Measurements from ENCODE around the gene PYDC2. TPM values are rescaled to one million over a fixed set of nuclear protein-coding genes. Genes with fewer than 3 reads are reported as not detected.

PYDC2 gene
- total RNA-seq, 1 donor, result not detected

- Histone ChIP-seq H3K27ac (ENCODE audit: low read depth, low read length) (no peak overlapping the region), H2AFZ (ENCODE audit: low read length) (no peak overlapping the region), H3K4me2 (ENCODE audit: insufficient read depth, low read length) (no peak overlapping the region), H3K4me3 (ENCODE audit: insufficient read depth, low read length) (no peak overlapping the region), H3K36me3 (ENCODE audit: insufficient read depth, low read length) (no peaks in the 10 kb centered on the region), H3K27me3 (ENCODE audit: insufficient read depth, low read length) (no peaks in the 10 kb centered on the region), H4K20me1 (ENCODE audit: insufficient read depth, low read length) (no peaks in the 10 kb centered on the region), H3K4me1 (ENCODE audit: insufficient read depth, low read length) (no peaks in the 10 kb centered on the region), H3K9me3 (ENCODE audit: low read depth, low read length) (no peaks in the 10 kb centered on the region), H3K79me2 (ENCODE audit: insufficient read depth, low read length) (no peaks in the 10 kb centered on the region)
- DNase-seq (ENCODE audit: insufficient read length, low spot score, missing footprints), result peak; percentile 37
- TF ChIP-seq, protein P1, sequence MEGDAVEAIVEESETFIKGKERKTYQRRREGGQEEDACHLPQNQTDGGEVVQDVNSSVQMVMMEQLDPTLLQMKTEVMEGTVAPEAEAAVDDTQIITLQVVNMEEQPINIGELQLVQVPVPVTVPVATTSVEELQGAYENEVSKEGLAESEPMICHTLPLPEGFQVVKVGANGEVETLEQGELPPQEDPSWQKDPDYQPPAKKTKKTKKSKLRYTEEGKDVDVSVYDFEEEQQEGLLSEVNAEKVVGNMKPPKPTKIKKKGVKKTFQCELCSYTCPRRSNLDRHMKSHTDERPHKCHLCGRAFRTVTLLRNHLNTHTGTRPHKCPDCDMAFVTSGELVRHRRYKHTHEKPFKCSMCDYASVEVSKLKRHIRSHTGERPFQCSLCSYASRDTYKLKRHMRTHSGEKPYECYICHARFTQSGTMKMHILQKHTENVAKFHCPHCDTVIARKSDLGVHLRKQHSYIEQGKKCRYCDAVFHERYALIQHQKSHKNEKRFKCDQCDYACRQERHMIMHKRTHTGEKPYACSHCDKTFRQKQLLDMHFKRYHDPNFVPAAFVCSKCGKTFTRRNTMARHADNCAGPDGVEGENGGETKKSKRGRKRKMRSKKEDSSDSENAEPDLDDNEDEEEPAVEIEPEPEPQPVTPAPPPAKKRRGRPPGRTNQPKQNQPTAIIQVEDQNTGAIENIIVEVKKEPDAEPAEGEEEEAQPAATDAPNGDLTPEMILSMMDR (IDR thresholded peaks at IDR 0.05; ENCODE audit: extremely low read depth, low read depth, low read length), result no peak
These were observed 23.5 kb downstream of the PYDC2 start for GRCh38 chr3:191484461-191484860.

GRCh38 chr3:191492601-191493000 is 31.6 kb downstream of the PYDC2 start:
- no peaks in the 10 kb centered on the region for H3K9me3 ChIP-seq (ENCODE audit: low read depth, low read length)
- TF ChIP-seq, protein P1 (IDR thresholded peaks at IDR 0.05; ENCODE audit: extremely low read depth, low read depth, low read length), result no peak
- no peak overlapping the region for H3K4me2 ChIP-seq (ENCODE audit: insufficient read depth, low read length)
- peak; percentile 57 for DNase-seq (ENCODE audit: insufficient read length, low spot score, missing footprints)
- no peaks in the 10 kb centered on the region for H3K79me2 ChIP-seq (ENCODE audit: insufficient read depth, low read length)
- no peaks in the 10 kb centered on the region for H4K20me1 ChIP-seq (ENCODE audit: insufficient read depth, low read length)
- no peak overlapping the region for H3K27ac ChIP-seq (ENCODE audit: low read depth, low read length)
- H3K36me3 ChIP-seq (ENCODE audit: insufficient read depth, low read length), result no peaks in the 10 kb centered on the region
- H3K27me3 ChIP-seq (ENCODE audit: insufficient read depth, low read length), result no peaks in the 10 kb centered on the region
- no peak overlapping the region for H3K4me3 ChIP-seq (ENCODE audit: insufficient read depth, low read length)
- H3K4me1 ChIP-seq (ENCODE audit: insufficient read depth, low read length), result no peaks in the 10 kb centered on the region
- no peak overlapping the region for H2AFZ ChIP-seq (ENCODE audit: low read length)

GRCh38 chr3:191493336-191493735 is 32.4 kb downstream of the PYDC2 start:
- no peak overlapping the region for H3K27ac ChIP-seq (ENCODE audit: low read depth, low read length)
- H4K20me1 ChIP-seq (ENCODE audit: insufficient read depth, low read length), result no peaks in the 10 kb centered on the region
- H3K27me3 ChIP-seq (ENCODE audit: insufficient read depth, low read length), result no peaks in the 10 kb centered on the region
- H3K4me2 ChIP-seq (ENCODE audit: insufficient read depth, low read length), result no peak overlapping the region
- no peaks in the 10 kb centered on the region for H3K9me3 ChIP-seq (ENCODE audit: low read depth, low read length)
- H3K4me3 ChIP-seq (ENCODE audit: insufficient read depth, low read length), result no peak overlapping the region
- no peaks in the 10 kb centered on the region for H3K79me2 ChIP-seq (ENCODE audit: insufficient read depth, low read length)
- H3K4me1 ChIP-seq (ENCODE audit: insufficient read depth, low read length), result no peaks in the 10 kb centered on the region
- DNase-seq (ENCODE audit: insufficient read length, low spot score, missing footprints), result no peak
- TF ChIP-seq, protein P1 (IDR thresholded peaks at IDR 0.05; ENCODE audit: extremely low read depth, low read depth, low read length), result no peak
- H3K36me3 ChIP-seq (ENCODE audit: insufficient read depth, low read length), result no peaks in the 10 kb centered on the region
- H2AFZ ChIP-seq (ENCODE audit: low read length), result no peak overlapping the region

DNA sequence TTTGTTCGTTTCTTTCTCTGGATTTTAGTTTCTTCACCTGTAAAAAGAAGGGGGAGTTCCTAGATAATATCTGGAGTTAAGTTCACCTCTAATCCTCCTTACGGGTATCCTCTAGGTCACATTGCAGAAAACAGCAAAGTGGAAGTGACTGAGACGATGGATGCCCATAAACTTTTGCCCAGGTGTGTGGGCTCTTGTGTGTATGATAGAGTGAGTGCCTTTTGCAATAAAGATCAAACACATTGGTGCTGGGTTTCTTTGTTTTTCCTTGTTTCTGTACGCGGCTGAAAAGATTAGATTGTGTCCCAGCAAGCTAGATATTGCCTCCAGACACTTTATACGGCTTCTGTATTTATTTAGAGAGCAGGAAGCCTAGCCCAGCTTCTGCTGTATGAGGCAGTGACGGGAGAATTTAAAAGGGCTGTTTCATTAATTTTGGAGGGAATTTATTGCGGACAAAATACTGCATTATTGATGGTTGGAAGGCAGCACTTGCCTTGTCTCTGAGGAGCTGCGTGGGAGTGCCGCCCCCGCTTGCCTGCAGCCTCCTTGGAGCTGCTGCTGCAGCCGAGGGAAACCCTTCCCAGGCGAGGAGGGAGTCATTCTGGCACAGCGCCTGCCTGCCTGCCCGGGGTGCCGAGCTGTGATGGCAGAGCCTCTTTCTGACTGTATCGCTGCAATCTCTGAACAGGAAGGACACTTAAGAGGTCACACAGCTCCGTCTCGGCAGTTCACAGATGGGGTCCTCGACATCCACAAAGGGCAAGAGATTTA is 38.5 kb downstream of the PYDC2 start:
- Histone ChIP-seq H3K9me3 (ENCODE audit: low read depth, low read length) (no peaks in the 10 kb centered on the region), H3K79me2 (ENCODE audit: insufficient read depth, low read length) (no peaks in the 10 kb centered on the region), H3K4me2 (ENCODE audit: insufficient read depth, low read length) (peak overlapping the region; percentile 72), H3K27me3 (ENCODE audit: insufficient read depth, low read length) (no peaks in the 10 kb centered on the region), H2AFZ (ENCODE audit: low read length) (peak overlapping the region; percentile 84), H3K4me1 (ENCODE audit: insufficient read depth, low read length) (no peaks in the 10 kb centered on the region), H3K4me3 (ENCODE audit: insufficient read depth, low read length) (peak overlapping the region; percentile 56), H3K36me3 (ENCODE audit: insufficient read depth, low read length) (no peaks in the 10 kb centered on the region), H4K20me1 (ENCODE audit: insufficient read depth, low read length) (no peaks in the 10 kb centered on the region), H3K27ac (ENCODE audit: low read depth, low read length) (no peak overlapping the region)
- TF ChIP-seq, protein P1 (IDR thresholded peaks at IDR 0.05; ENCODE audit: extremely low read depth, low read depth, low read length), result no peak
- peak; percentile 78 for DNase-seq (ENCODE audit: insufficient read length, low spot score, missing footprints)
